Measurements from ENCODE around the gene TBX2. TPM values are rescaled to one million over a fixed set of nuclear protein-coding genes. Genes with fewer than 3 reads are reported as not detected.

TBX2 gene
- total and polyA plus RNA-seq, 2 of the 4 experiments (the other 2 are of a cell fraction), result 20.1 to 64.1 TPM

DNA sequence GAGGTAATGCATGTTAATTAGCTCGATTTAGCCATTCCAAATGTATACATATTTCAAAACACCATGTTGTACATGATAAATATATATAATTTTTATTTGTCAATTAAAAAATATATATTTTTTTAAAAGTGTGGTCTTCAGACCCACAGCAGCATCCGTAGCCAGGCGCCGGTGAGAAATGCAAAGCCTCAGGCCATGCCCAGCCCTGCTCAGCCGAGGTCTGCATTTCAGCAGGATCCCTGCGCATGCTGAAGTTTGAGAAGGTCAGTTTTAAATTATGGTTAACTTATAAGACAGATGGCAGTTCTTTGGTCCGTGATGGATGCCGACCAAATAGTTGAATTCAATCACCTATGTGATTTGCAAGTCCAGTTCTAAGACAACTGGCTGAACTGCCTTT lies 28.0 kb upstream of the TBX2 start:
- CTCF ChIA-PET, result no interaction called here
- Histone ChIP-seq H3K23ac (ENCODE audit: low read depth, low read length) (no peak overlapping the region), H3K4me3 (ENCODE audit: insufficient read depth, low read depth, low read length) (no peak overlapping the region)

More for the DNA sequence above, 28.0 kb upstream of the TBX2 start:
- H3K27ac ChIP-seq (ENCODE audit: insufficient read depth, low read length), result no peak overlapping the region
- H2AFZ ChIP-seq (replicated peaks; ENCODE audit: low read length, poor library complexity), result no peak overlapping the region
- no peak overlapping the region for H3K56ac ChIP-seq (ENCODE audit: extremely low read depth, insufficient read depth, low read length)
- 0 out of 2 replicates have a peak, but pooled peaks cover 4% of the 10 kb centered on the region for H3K9me1 ChIP-seq (ENCODE audit: insufficient read depth, low read length)
- TF ChIP-seq FOS (IDR thresholded peaks at IDR 0.05; ENCODE audit: low read depth, low read length) (no peak), SMC3 (IDR thresholded peaks at IDR 0.05; ENCODE audit: low read depth, low read length) (no peak), MXI1 (IDR thresholded peaks at IDR 0.05; ENCODE audit: borderline replicate concordance, low read depth, low read length) (no peak), BHLHE40 (IDR thresholded peaks at IDR 0.05; ENCODE audit: low read depth, low read length) (no peak), CHD1 (IDR thresholded peaks at IDR 0.05; ENCODE audit: low read depth, low read length) (no peak), POLR2A (IDR thresholded peaks at IDR 0.05; ENCODE audit: low read depth, low read length) (no peak), RAD21 (IDR thresholded peaks at IDR 0.05; ENCODE audit: low read length) (no peak), RCOR1 (IDR thresholded peaks at IDR 0.05; ENCODE audit: insufficient replicate concordance, low read length) (no peak), NFE2L2 (IDR thresholded peaks at IDR 0.05; ENCODE audit: low read depth, low read length) (no peak), RFX5 (IDR thresholded peaks at IDR 0.05; ENCODE audit: low read depth, low read length) (no peak), MAZ (IDR thresholded peaks at IDR 0.05; ENCODE audit: borderline replicate concordance, low read depth, low read length) (no peak), CEBPB (IDR thresholded peaks at IDR 0.05; ENCODE audit: low read depth, low read length) (no peak), MAFK (IDR thresholded peaks at IDR 0.05; ENCODE audit: low read depth, low read length) (no peak)
- TF ChIP-seq, protein P1, sequence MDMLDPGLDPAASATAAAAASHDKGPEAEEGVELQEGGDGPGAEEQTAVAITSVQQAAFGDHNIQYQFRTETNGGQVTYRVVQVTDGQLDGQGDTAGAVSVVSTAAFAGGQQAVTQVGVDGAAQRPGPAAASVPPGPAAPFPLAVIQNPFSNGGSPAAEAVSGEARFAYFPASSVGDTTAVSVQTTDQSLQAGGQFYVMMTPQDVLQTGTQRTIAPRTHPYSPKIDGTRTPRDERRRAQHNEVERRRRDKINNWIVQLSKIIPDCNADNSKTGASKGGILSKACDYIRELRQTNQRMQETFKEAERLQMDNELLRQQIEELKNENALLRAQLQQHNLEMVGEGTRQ (IDR thresholded peaks at IDR 0.05; ENCODE audit: low read depth, low read length), result no peak
- TF ChIP-seq, protein P2, sequence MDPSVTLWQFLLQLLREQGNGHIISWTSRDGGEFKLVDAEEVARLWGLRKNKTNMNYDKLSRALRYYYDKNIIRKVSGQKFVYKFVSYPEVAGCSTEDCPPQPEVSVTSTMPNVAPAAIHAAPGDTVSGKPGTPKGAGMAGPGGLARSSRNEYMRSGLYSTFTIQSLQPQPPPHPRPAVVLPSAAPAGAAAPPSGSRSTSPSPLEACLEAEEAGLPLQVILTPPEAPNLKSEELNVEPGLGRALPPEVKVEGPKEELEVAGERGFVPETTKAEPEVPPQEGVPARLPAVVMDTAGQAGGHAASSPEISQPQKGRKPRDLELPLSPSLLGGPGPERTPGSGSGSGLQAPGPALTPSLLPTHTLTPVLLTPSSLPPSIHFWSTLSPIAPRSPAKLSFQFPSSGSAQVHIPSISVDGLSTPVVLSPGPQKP (IDR thresholded peaks at IDR 0.05; ENCODE audit: borderline replicate concordance, low read depth, low read length), result no peak
- TF ChIP-seq, protein P3, sequence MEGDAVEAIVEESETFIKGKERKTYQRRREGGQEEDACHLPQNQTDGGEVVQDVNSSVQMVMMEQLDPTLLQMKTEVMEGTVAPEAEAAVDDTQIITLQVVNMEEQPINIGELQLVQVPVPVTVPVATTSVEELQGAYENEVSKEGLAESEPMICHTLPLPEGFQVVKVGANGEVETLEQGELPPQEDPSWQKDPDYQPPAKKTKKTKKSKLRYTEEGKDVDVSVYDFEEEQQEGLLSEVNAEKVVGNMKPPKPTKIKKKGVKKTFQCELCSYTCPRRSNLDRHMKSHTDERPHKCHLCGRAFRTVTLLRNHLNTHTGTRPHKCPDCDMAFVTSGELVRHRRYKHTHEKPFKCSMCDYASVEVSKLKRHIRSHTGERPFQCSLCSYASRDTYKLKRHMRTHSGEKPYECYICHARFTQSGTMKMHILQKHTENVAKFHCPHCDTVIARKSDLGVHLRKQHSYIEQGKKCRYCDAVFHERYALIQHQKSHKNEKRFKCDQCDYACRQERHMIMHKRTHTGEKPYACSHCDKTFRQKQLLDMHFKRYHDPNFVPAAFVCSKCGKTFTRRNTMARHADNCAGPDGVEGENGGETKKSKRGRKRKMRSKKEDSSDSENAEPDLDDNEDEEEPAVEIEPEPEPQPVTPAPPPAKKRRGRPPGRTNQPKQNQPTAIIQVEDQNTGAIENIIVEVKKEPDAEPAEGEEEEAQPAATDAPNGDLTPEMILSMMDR (conservative IDR thresholded peaks at IDR 0.05; ENCODE audit: low read depth, low read length), result no peak
- H2BK20ac ChIP-seq (ENCODE audit: low read depth, low read length), result no peak overlapping the region
- intact Hi-C loops (cut with micrococcal nuclease) (no loop called here), in situ Hi-C loops (cut with MboI; ENCODE audit: low sequenced_read_pairs) (no loop called here), dilution Hi-C loops (cut with HindIII; ENCODE audit: low sequenced_read_pairs, unreplicated experiment) (no loop called here)
- H4K91ac ChIP-seq (ENCODE audit: insufficient read depth, low read depth, low read length), result no peak overlapping the region
- BruUV-seq (replicated peaks), result no TSS peak
- no peaks in the 10 kb centered on the region for H3K9me3 ChIP-seq (ENCODE audit: control insufficient read depth, insufficient read depth, low read length)
- H3K14ac ChIP-seq (replicated peaks; ENCODE audit: low read depth, low read length), result no peak overlapping the region
- H3K4ac ChIP-seq (ENCODE audit: low read depth, low read length), result no peak overlapping the region
- no peak overlapping the region for H3K18ac ChIP-seq (ENCODE audit: low read depth, low read length)
- H4K8ac ChIP-seq (ENCODE audit: low read depth in 2 of 2, low read length in 2 of 2), result no peak overlapping the region
- H3K79me1 ChIP-seq (ENCODE audit: low read depth in 1 of 2, low read length in 2 of 2), result no peaks in the 10 kb centered on the region
- ATAC-seq (ENCODE audit: low read depth) (no peak), DNase-seq (no peak)
- H2AK9ac ChIP-seq (replicated peaks; ENCODE audit: low read depth, low read length, poor library complexity), result no peak overlapping the region
- no peak overlapping the region for H3K4me2 ChIP-seq (ENCODE audit: low read depth, low read length)
- WGBS, 2 experiments (ENCODE audit: extremely low coverage in 2 of 2, insufficient read length in 1 of 2), result 97% methylated on average over 6 of the region's 8 CpGs; no CpG with 5 or more reads in 1 of the 2 experiments
- no peak overlapping the region for H2BK120ac ChIP-seq (ENCODE audit: low read depth, low read length)
- no peaks in the 10 kb centered on the region for H3K27me3 ChIP-seq (ENCODE audit: control insufficient read depth, insufficient read depth, low read length)
- no peak overlapping the region for H2BK5ac ChIP-seq (ENCODE audit: low read depth, low read length, poor library complexity, severe bottlenecking)
- no peak overlapping the region for H3K9ac ChIP-seq (ENCODE audit: low read depth, low read length)
- no peaks in the 10 kb centered on the region for H4K20me1 ChIP-seq (ENCODE audit: insufficient read depth, low read length)
- H2BK15ac ChIP-seq (ENCODE audit: low read depth, low read length), result no peak overlapping the region
- no peaks in the 10 kb centered on the region for H3K36me3 ChIP-seq (ENCODE audit: control insufficient read depth, insufficient read depth, low read length)
- H3K4me1 ChIP-seq (ENCODE audit: control insufficient read depth, insufficient read depth, low read length), result 0 out of 2 replicates have a peak, but pooled peaks cover 2% of the 10 kb centered on the region
- H2AK5ac ChIP-seq (ENCODE audit: low read depth, low read length), result no peak overlapping the region
- POLR2A ChIA-PET (ENCODE audit: unreplicated experiment), result no interaction called here
- H4K5ac ChIP-seq (ENCODE audit: low read depth, low read length), result no peak overlapping the region
